A673 (cell line): Measurements from ENCODE around the gene EML1. TPM values are rescaled to one million over a fixed set of nuclear protein-coding genes. Genes with fewer than 3 reads are reported as not detected.

Source experiments
- BruUV-seq: library from RNA; stranded (reverse); fragments of 400-500 nt; replicated peaks from 2 replicates; lab custom pipeline; 2021; lab: Mats Ljungman, UMichigan
- CTCF ChIA-PET: fragments of 300-600 bp; sonication (Branson Sonifier 250); formaldehyde crosslinking; loops from one replicate; lab custom pipeline; 2022; ENCODE audit warnings: antibody characterized with exemption; lab: Charles Lee
- POLR2A ChIA-PET: fragments of 300-600 bp; sonication (Branson Sonifier 250); formaldehyde crosslinking; loops from one replicate; lab custom pipeline; 2022; ENCODE audit warnings: antibody characterized with exemption; ENCODE audit not compliant: low non-redundant PET; lab: Charles Lee
- DNase-seq: peaks from one replicate; pipeline ENCODE4 v3.0.0-alpha.2; 2015; ENCODE audit warnings: low spot score
- H3K27ac ChIP-seq: fragments of 200-600 bp; sonication (generic); 2 replicates; pipeline ENCODE4 v1.5.1; 2016; ENCODE audit warnings: mixed run types, low read depth, mild to moderate bottlenecking, mixed read lengths, antibody characterized with exemption, low read length; ENCODE audit not compliant: poor library complexity, severe bottlenecking
- H3K27me3 ChIP-seq: fragments of 200-600 bp; sonication (generic); replicated peaks from 2 replicates; pipeline ENCODE4 v1.6.1; 2017; ENCODE audit warnings: mixed run types, low read depth, mild to moderate bottlenecking, mixed read lengths, antibody characterized with exemption, low read length; ENCODE audit not compliant: insufficient read depth, poor library complexity
- H3K36me3 ChIP-seq: fragments of 200-600 bp; sonication (generic); 2 replicates; pipeline ENCODE4 v1.6.1; 2016; ENCODE audit warnings: mixed run types, mild to moderate bottlenecking, mixed read lengths, antibody characterized with exemption, low read length; ENCODE audit not compliant: insufficient read depth, poor library complexity, severe bottlenecking
- H3K4me1 ChIP-seq: fragments of 200-600 bp; sonication (generic); 2 replicates; pipeline ENCODE4 v1.6.1; 2017; ENCODE audit warnings: mixed run types, mild to moderate bottlenecking, mixed read lengths, antibody characterized with exemption, low read length; ENCODE audit not compliant: insufficient read depth, poor library complexity, severe bottlenecking
- H3K4me3 ChIP-seq: fragments of 200-600 bp; sonication (generic); 2 replicates; pipeline ENCODE4 v1.5.1; 2016; ENCODE audit warnings: low read depth, mixed run types, mild to moderate bottlenecking, mixed read lengths, low read length; ENCODE audit not compliant: poor library complexity, severe bottlenecking
- H3K9me3 ChIP-seq: fragments of 200-600 bp; sonication (generic); 2 replicates; pipeline ENCODE4 v1.6.1; 2016; ENCODE audit warnings: mixed run types, low read depth, mild to moderate bottlenecking, mixed read lengths, antibody characterized with exemption, low read length; ENCODE audit not compliant: poor library complexity, severe bottlenecking
- EZH2 ChIP-seq: fragments of 200-600 bp; sonication (generic); IDR thresholded peaks from 2 replicates; pipeline ENCODE4 v1.6.1; 2017; ENCODE audit warnings: borderline replicate concordance, low read depth, mild to moderate bottlenecking, mixed read lengths, antibody characterized with exemption, low read length; ENCODE audit not compliant: poor library complexity, severe bottlenecking
- intact Hi-C: fragments of 100-400 bp; cut with micrococcal nuclease; formaldehyde crosslinking; loops from one replicate; pipeline ENCODE4 v1.10.0; 2022; ENCODE audit not compliant: unreplicated experiment
- total RNA-seq: library from RNA; stranded (reverse); gene quantifications from 2 replicates; pipeline ENCODE4 v1.2.3, GENCODE V29; 2021
- TF ChIP-seq, protein P1 (sequence below): fragments of 300-800, 200-600 bp; sonication (generic); conservative IDR thresholded peaks from 2 replicates; pipeline ENCODE4 v1.5.1; 2017; ENCODE audit warnings: low read depth, mild to moderate bottlenecking, antibody characterized with exemption, low read length, moderate library complexity, mixed read lengths

The EML1 gene
- total RNA-seq, 1 experiment from 2014 or later: 34.1 TPM

DNA sequence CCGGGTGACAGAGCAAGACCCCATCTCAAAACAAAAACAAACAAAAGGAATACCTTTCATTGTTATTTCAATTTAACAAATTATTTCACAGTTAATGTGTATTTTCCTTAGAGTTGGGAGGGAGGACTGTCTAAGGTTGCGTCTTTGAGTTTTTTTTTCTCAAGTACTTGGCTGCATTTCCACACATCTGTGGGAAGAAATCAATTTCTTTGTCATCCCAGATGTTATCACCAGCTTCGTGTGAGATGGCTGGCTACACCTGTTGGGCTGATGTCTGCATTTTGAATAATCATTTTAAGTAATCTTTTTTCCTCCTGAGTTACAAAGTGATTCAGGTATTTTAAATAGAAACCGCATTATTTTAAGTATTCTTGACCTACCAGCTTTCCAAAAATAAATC, 59.4 kb downstream of the EML1 start:
- BruUV-seq: no TSS peak
- H3K4me3 ChIP-seq: no peak overlapping the region
- no peak for DNase-seq
- no peaks in the 10 kb centered on the region for H3K9me3 ChIP-seq
- H3K27ac ChIP-seq: no peak overlapping the region
- no peaks in the 10 kb centered on the region for H3K27me3 ChIP-seq
- H3K36me3 ChIP-seq: no peaks in the 10 kb centered on the region
- H3K4me1 ChIP-seq: no peaks in the 10 kb centered on the region
- intact Hi-C loops: no loop called here
- CTCF ChIA-PET: no interaction called here
- TF ChIP-seq EZH2: no peak
- TF ChIP-seq, protein P1, sequence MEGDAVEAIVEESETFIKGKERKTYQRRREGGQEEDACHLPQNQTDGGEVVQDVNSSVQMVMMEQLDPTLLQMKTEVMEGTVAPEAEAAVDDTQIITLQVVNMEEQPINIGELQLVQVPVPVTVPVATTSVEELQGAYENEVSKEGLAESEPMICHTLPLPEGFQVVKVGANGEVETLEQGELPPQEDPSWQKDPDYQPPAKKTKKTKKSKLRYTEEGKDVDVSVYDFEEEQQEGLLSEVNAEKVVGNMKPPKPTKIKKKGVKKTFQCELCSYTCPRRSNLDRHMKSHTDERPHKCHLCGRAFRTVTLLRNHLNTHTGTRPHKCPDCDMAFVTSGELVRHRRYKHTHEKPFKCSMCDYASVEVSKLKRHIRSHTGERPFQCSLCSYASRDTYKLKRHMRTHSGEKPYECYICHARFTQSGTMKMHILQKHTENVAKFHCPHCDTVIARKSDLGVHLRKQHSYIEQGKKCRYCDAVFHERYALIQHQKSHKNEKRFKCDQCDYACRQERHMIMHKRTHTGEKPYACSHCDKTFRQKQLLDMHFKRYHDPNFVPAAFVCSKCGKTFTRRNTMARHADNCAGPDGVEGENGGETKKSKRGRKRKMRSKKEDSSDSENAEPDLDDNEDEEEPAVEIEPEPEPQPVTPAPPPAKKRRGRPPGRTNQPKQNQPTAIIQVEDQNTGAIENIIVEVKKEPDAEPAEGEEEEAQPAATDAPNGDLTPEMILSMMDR: no peak
- POLR2A ChIA-PET: no interaction called here

DNA sequence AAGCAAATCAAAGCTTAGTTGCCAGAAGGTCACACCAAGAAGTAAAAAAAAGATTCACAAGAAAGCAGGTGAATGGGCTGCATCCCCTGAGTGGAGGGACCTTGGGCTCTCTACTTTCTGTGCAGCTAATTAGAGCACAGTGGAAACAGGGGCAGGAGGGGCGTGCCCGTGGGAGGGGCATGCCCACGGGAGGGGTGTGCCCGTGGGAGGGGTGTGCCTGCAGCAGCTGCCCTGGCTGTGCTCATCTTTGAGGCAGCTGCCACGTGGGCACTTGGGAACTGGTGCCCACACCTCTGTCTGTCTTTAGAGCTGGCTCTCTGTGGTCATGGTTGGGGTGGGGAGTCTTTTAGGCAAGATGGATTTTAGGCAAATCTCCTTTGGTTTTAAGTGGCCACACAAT, 60.0 kb downstream of the EML1 start:
- no peaks in the 10 kb centered on the region for H3K9me3 ChIP-seq
- DNase-seq: no peak
- TF ChIP-seq EZH2: no peak
- TF ChIP-seq, protein P1: no peak
- no peaks in the 10 kb centered on the region for H3K4me1 ChIP-seq
- CTCF ChIA-PET: no interaction called here
- BruUV-seq: no TSS peak
- intact Hi-C loops: no loop called here
- no peak overlapping the region for H3K27ac ChIP-seq
- no peak overlapping the region for H3K4me3 ChIP-seq
- POLR2A ChIA-PET: no interaction called here
- no peaks in the 10 kb centered on the region for H3K27me3 ChIP-seq
- no peaks in the 10 kb centered on the region for H3K36me3 ChIP-seq

DNA sequence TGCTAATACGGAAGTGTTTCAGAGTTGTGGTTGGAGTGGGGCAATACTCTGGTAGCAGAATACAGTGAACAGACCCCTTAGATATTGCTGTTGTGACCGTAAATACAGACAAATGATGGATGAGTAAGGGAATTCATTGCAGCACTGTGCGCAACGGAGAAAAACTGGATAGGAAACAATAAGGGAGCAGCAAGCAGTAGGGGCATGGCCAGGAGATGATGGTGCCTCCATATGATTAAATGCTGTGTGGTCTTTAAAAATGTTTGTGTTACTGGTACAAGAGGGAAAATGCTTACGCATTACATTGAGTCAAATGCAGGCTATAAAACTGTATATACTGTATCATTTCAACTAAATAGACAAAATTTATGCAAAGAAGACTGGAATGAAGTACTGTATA, 61.6 kb downstream of the EML1 start:
- TF ChIP-seq EZH2: no peak
- TF ChIP-seq, protein P1: no peak
- Histone ChIP-seq H3K9me3 (no peaks in the 10 kb centered on the region), H3K27me3 (no peaks in the 10 kb centered on the region), H3K27ac (no peak overlapping the region), H3K4me3 (no peak overlapping the region), H3K4me1 (no peaks in the 10 kb centered on the region), H3K36me3 (no peaks in the 10 kb centered on the region)
- ChIA-PET POLR2A (interaction anchor here (0.6 kb wide), 1 partner anchor 23 kb away, joined by 3 read pairs; no protein-coding TSS in a partner anchor), CTCF (no interaction called here)
- BruUV-seq: no TSS peak
- intact Hi-C loops: no loop called here
- no peak for DNase-seq
